HepG2 (cell line): ENCODE results near the gene FBXO2. TPM values are rescaled to one million over a fixed set of nuclear protein-coding genes. Genes with fewer than 3 reads are reported as not detected.

ENCODE experiments used
- ATF7 ChIP-seq, 2 experiments: fragments of 450-650 bp in 1 of 2; sonication (generic) in 1 of 2; formaldehyde crosslinking in 1 of 2; IDR thresholded peaks; 2 replicates each; pipeline versions ENCODE4 v1.4.0 to v1.6.1; 2016 to 2020; ENCODE audit warnings: antibody characterized with exemption in 1 of 2, mild to moderate bottlenecking in 1 of 2, missing genetic modification reagents in 1 of 2
- CHD4 ChIP-seq: fragments of 200-600 bp; sonication (generic); IDR thresholded peaks from 2 replicates; pipeline ENCODE4 v1.7.0; 2017; ENCODE audit warnings: mild to moderate bottlenecking, low read length, borderline replicate concordance
- HMGA1 ChIP-seq: sonication (generic); formaldehyde crosslinking; conservative IDR thresholded peaks from 2 replicates; pipeline ENCODE4 v1.4.0; 2020; ENCODE audit warnings: missing genetic modification reagents
- HNRNPK ChIP-seq: fragments of 200-400 bp; formaldehyde crosslinking; IDR thresholded peaks from 2 replicates; pipeline ENCODE4 v1.6.1; 2018; ENCODE audit warnings: low read length, low read depth, moderate library complexity, mild to moderate bottlenecking; ENCODE audit not compliant: poor library complexity, severe bottlenecking
- JUND ChIP-seq: sonication (generic); formaldehyde crosslinking; IDR thresholded peaks from 2 replicates; pipeline ENCODE4 v1.8.0; 2022; ENCODE audit warnings: mild to moderate bottlenecking, missing genetic modification reagents
- KLF12 ChIP-seq: sonication (generic); formaldehyde crosslinking; IDR thresholded peaks from 2 replicates; pipeline ENCODE4 v1.4.0; 2020; ENCODE audit warnings: missing genetic modification reagents, borderline replicate concordance
- MAFK ChIP-seq, 2 experiments: IDR thresholded peaks in 1 of 2; conservative IDR thresholded peaks in 1 of 2; 2 replicates each; pipeline ENCODE4 v1.6.1; 2011; ENCODE audit warnings: improper control_type of control experiment in 2 of 2, low read length in 2 of 2
- PCBP1 ChIP-seq: fragments of 200-400 bp; formaldehyde crosslinking; IDR thresholded peaks from 2 replicates; pipeline ENCODE4 v1.6.1; 2017; ENCODE audit warnings: mild to moderate bottlenecking, low read depth, low read length, borderline replicate concordance
- REPIN1 ChIP-seq: sonication (generic); formaldehyde crosslinking; IDR thresholded peaks from 2 replicates; pipeline ENCODE4 v1.8.0; 2022; ENCODE audit warnings: missing genetic modification reagents, low read depth, mild to moderate bottlenecking, borderline replicate concordance
- SAFB2 ChIP-seq: sonication (generic); formaldehyde crosslinking; IDR thresholded peaks from 2 replicates; pipeline ENCODE4 v1.5.1; 2020; ENCODE audit warnings: missing genetic modification reagents, low read depth, mild to moderate bottlenecking, borderline replicate concordance
- TCF7 ChIP-seq: sonication (generic); IDR thresholded peaks from 2 replicates; pipeline ENCODE4 v1.6.1; 2016; ENCODE audit warnings: antibody characterized with exemption, low read depth
- TEAD2 ChIP-seq: sonication (generic); formaldehyde crosslinking; IDR thresholded peaks from 2 replicates; pipeline ENCODE4 v1.9.0; 2021; ENCODE audit warnings: missing genetic modification reagents
- TSC22D2 ChIP-seq: sonication (generic); formaldehyde crosslinking; IDR thresholded peaks from 2 replicates; pipeline ENCODE4 v1.5.1; 2020; ENCODE audit warnings: missing genetic modification reagents, mild to moderate bottlenecking, borderline replicate concordance
- ZEB1 ChIP-seq: IDR thresholded peaks from 2 replicates; pipeline ENCODE4 v1.6.1; 2012; ENCODE audit warnings: mild to moderate bottlenecking, low read depth, inconsistent platforms; ENCODE audit not compliant: insufficient replicate concordance
- ZKSCAN8 ChIP-seq: IDR thresholded peaks from 2 replicates; pipeline ENCODE4 v1.6.1; 2016; ENCODE audit warnings: borderline replicate concordance, missing genetic modification reagents, missing compliant biosample characterization
- ZNF138 ChIP-seq: sonication (generic); formaldehyde crosslinking; IDR thresholded peaks from 2 replicates; pipeline ENCODE4 v1.5.0; 2020; ENCODE audit warnings: mild to moderate bottlenecking, low read depth, missing genetic modification reagents
- ZNF224 ChIP-seq: sonication (generic); formaldehyde crosslinking; IDR thresholded peaks from 2 replicates; pipeline ENCODE4 v1.5.0; 2020; ENCODE audit warnings: mild to moderate bottlenecking, missing genetic modification reagents
- ZNF225 ChIP-seq: sonication (generic); formaldehyde crosslinking; IDR thresholded peaks from 2 replicates; pipeline ENCODE4 v1.4.0; 2020; ENCODE audit warnings: mild to moderate bottlenecking, missing genetic modification reagents
- ZNF256 ChIP-seq: sonication (generic); formaldehyde crosslinking; conservative IDR thresholded peaks from 2 replicates; pipeline ENCODE4 v1.4.0; 2020; ENCODE audit warnings: missing genetic modification reagents
- ZNF331 ChIP-seq: sonication (generic); formaldehyde crosslinking; IDR thresholded peaks from 2 replicates; pipeline ENCODE4 v1.4.0; 2020; ENCODE audit warnings: missing genetic modification reagents
- ZNF577 ChIP-seq: sonication (generic); formaldehyde crosslinking; IDR thresholded peaks from 2 replicates; pipeline ENCODE4 v1.4.0; 2020; ENCODE audit warnings: mild to moderate bottlenecking, low read depth, missing genetic modification reagents, borderline replicate concordance
- ZNF713 ChIP-seq: sonication (generic); formaldehyde crosslinking; IDR thresholded peaks from 2 replicates; pipeline ENCODE4 v1.4.0; 2020; ENCODE audit warnings: mild to moderate bottlenecking, missing genetic modification reagents
- ZNF761 ChIP-seq: sonication (generic); formaldehyde crosslinking; conservative IDR thresholded peaks from 2 replicates; pipeline ENCODE4 v1.4.0; 2020; ENCODE audit warnings: mild to moderate bottlenecking, missing genetic modification reagents
- ZSCAN9 ChIP-seq: IDR thresholded peaks from 2 replicates; pipeline ENCODE4 v1.6.1; 2016; ENCODE audit warnings: borderline replicate concordance
- polyA plus RNA-seq, 8 experiments: library from polyadenylated mRNA; depleted of rRNA in 3 of 8; stranded (reverse) in 7 of 8; unstranded in 1 of 8; fragments of >200 nt; fragmentation: Illumina TruSeq in 4 of 8; extraction: Trizol in 4 of 8; gene quantifications; 2 replicates each; pipeline versions ENCODE4 v1.2.1 to v1.2.3, GENCODE V29; 2011 to 2016; ENCODE audit warnings: low read depth in 4 of 8, missing spikeins in 1 of 8, mixed read lengths in 1 of 8; ENCODE audit not compliant: insufficient read depth in 1 of 8
- total RNA-seq, 5 experiments: library from RNA; depleted of rRNA; stranded (reverse); fragments of >200 nt; fragmentation: Illumina TruSeq; extraction: Trizol; gene quantifications; 2 replicates each; pipeline ENCODE4 v1.2.3, GENCODE V29; 2016; ENCODE audit warnings: low read depth in 1 of 5
- TF ChIP-seq, protein P1 (sequence below): sonication (generic); formaldehyde crosslinking; IDR thresholded peaks from 2 replicates; pipeline ENCODE4 v1.4.0; 2020; ENCODE audit warnings: missing genetic modification reagents, borderline replicate concordance
- TF ChIP-seq, protein P2 (sequence below): sonication (generic); formaldehyde crosslinking; IDR thresholded peaks from 2 replicates; pipeline ENCODE4 v1.4.0; 2020; ENCODE audit warnings: missing genetic modification reagents; ENCODE audit errors: not compliant biosample characterization

FBXO2 gene
- total and polyA plus RNA-seq, 2 of the 13 experiments (the other 11 are each of a cell fraction or from before 2014, with no cell fraction given), result 79.3 to 112 TPM

DNA sequence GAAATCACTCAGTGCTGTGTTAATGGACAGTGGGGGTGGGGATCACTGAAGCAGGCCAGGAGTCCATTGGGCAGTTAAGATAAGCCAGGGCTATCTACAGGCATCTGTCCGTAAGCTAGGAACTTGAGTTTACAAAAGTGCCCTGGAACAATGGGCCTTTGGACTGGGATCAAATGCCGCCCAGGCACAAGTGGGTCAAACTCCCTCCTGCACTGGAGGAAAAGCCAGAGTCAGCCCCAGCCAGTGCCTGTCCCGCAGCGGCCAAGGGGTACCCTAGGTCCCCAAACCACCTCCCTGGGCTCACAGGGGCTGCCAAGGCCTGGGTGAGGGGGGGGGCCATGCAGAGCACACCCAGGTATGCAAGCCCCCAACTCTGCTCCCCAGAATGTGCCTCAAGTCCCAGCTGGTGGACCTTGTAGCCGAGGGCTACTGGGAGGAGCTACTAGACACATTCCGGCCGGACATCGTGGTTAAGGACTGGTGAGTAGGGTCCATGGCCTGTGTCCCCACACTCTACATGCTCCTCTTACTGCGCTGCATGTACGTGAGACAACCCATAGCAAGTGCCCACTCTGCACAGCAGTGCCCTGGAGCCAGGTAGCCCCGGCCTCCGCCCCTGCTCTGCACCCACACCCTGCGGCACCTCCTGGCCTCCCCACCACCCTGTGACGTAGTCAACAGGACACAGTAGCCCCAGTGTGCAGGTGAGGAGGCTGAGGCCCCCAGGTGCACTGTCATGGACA lies 17.5 kb upstream of the FBXO2 start (continued):
- peak in 1 of 2 experiments; percentile 39; a peak in 1 of 4 replicates for TF ChIP-seq MAFK (conservative IDR thresholded peaks at IDR 0.05 in 1 of 2, IDR thresholded peaks at IDR 0.05 in 1 of 2; ENCODE audit: low read length in 2 of 2)
- TF ChIP-seq ZNF577 (CRISPR knock-in tag), result no peak
- 0 out of 2 replicates have a peak, but pooled peaks have one; percentile 33 for TF ChIP-seq ZNF761 (CRISPR knock-in tag)
- no peak for TF ChIP-seq JUND (CRISPR knock-in tag)
- peak; percentile 55; the same call in 1 of the 2 replicates for TF ChIP-seq KLF12 (CRISPR knock-in tag)
- no peak for TF ChIP-seq ZNF713 (CRISPR knock-in tag)
- no peak for TF ChIP-seq ZNF225 (CRISPR knock-in tag)
- TF ChIP-seq HMGA1 (CRISPR knock-in tag), result no peak
- no peak for TF ChIP-seq ZSCAN9
- TF ChIP-seq ZEB1, result peak; percentile 12
- TF ChIP-seq TSC22D2 (CRISPR knock-in tag), result no peak
- no peak for TF ChIP-seq ZKSCAN8 (CRISPR knock-in tag)
- TF ChIP-seq ZNF138 (CRISPR knock-in tag), result no peak
- TF ChIP-seq ATF7 (IDR thresholded peaks at IDR 0.05), result no peak
- TF ChIP-seq ATF7 (CRISPR knock-in tag; IDR thresholded peaks at IDR 0.05), result 0 out of 2 replicates have a peak, but pooled peaks have one; percentile 37
- no peak for TF ChIP-seq ZNF256 (CRISPR knock-in tag)
- TF ChIP-seq, protein P1, sequence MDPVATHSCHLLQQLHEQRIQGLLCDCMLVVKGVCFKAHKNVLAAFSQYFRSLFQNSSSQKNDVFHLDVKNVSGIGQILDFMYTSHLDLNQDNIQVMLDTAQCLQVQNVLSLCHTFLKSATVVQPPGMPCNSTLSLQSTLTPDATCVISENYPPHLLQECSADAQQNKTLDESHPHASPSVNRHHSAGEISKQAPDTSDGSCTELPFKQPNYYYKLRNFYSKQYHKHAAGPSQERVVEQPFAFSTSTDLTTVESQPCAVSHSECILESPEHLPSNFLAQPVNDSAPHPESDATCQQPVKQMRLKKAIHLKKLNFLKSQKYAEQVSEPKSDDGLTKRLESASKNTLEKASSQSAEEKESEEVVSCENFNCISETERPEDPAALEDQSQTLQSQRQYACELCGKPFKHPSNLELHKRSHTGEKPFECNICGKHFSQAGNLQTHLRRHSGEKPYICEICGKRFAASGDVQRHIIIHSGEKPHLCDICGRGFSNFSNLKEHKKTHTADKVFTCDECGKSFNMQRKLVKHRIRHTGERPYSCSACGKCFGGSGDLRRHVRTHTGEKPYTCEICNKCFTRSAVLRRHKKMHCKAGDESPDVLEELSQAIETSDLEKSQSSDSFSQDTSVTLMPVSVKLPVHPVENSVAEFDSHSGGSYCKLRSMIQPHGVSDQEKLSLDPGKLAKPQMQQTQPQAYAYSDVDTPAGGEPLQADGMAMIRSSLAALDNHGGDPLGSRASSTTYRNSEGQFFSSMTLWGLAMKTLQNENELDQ, result no peak
- TF ChIP-seq ZNF331 (CRISPR knock-in tag), result peak; percentile 58
- peak; percentile 16; the same call in 1 of the 2 replicates for TF ChIP-seq SAFB2 (CRISPR knock-in tag)
- TF ChIP-seq TCF7, result 0 out of 2 replicates have a peak, but pooled peaks have one; percentile 10
- TF ChIP-seq TEAD2, result no peak
- no peak for TF ChIP-seq CHD4
- TF ChIP-seq PCBP1, result no peak
- peak; percentile 71 for TF ChIP-seq REPIN1 (CRISPR knock-in tag)
- TF ChIP-seq HNRNPK, result no peak
- TF ChIP-seq, protein P2, sequence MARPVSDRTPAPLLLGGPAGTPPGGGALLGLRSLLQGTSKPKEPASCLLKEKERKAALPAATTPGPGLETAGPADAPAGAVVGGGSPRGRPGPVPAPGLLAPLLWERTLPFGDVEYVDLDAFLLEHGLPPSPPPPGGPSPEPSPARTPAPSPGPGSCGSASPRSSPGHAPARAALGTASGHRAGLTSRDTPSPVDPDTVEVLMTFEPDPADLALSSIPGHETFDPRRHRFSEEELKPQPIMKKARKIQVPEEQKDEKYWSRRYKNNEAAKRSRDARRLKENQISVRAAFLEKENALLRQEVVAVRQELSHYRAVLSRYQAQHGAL (CRISPR knock-in tag), result no peak
- TF ChIP-seq ZNF224, result no peak
